ENCODE measurements around the gene CACNA1H. TPM values are rescaled to one million over a fixed set of nuclear protein-coding genes. Genes with fewer than 3 reads are reported as not detected.
A peak's percentile ranks its signal among the peaks of the same experiment; 100 is the strongest.

CACNA1H gene
- total and polyA plus RNA-seq, 9 of the 15 experiments (the other 6 are each of a cell fraction or from before 2014, with no cell fraction given) = 0.10 to 0.18 TPM; not detected in 7

GRCh38 chr16:1193143-1193824, 40.4 kb downstream of the CACNA1H start (continued):
- TF ChIP-seq ZNF740 (CRISPR knock-in tag; IDR thresholded peaks at IDR 0.05) (0 out of 2 replicates have a peak, but pooled peaks have one; percentile 19), ZNF740 (tag; IDR thresholded peaks at IDR 0.05) (no peak), ZNF609 (CRISPR knock-in tag; IDR thresholded peaks at IDR 0.05; ENCODE audit: borderline replicate concordance) (no peak), CREB5 (CRISPR knock-in tag; IDR thresholded peaks at IDR 0.05) (no peak), HCFC1 (IDR thresholded peaks at IDR 0.05; ENCODE audit: low read depth, low read length) (peak; percentile 22; the same call in 1 of the 2 replicates), UBTF (IDR thresholded peaks at IDR 0.05; ENCODE audit: borderline replicate concordance in 1 of 2, low read depth in 2 of 2, low read length in 2 of 2) (no peak)

Data from K562 (cell line).